Muscle of leg (tissue), 11 donors: ENCODE results near the gene TSPAN18. TPM values are rescaled to one million over a fixed set of nuclear protein-coding genes. Genes with fewer than 3 reads are reported as not detected.
A peak's percentile ranks its signal among the peaks of the same experiment; 100 is the strongest.

ENCODE experiments used
- DNase-seq: peaks from one replicate; pipeline ENCODE4 v3.0.0; 2013
- H3K27ac ChIP-seq: one replicate; pipeline ENCODE4 v1.5.1; 2013; ENCODE audit warnings: mild to moderate bottlenecking, low read length, control low read depth
- H3K27me3 ChIP-seq: one replicate; pipeline ENCODE4 v1.6.1; 2013; ENCODE audit warnings: low read length; ENCODE audit not compliant: control insufficient read depth, insufficient read depth
- H3K36me3 ChIP-seq: one replicate; pipeline ENCODE4 v1.6.1; 2013; ENCODE audit warnings: low read length; ENCODE audit not compliant: control insufficient read depth, insufficient read depth
- H3K4me1 ChIP-seq: one replicate; pipeline ENCODE4 v1.6.1; 2013; ENCODE audit warnings: low read length; ENCODE audit not compliant: control insufficient read depth, insufficient read depth
- H3K4me3 ChIP-seq: one replicate; pipeline ENCODE4 v1.5.1; 2013; ENCODE audit warnings: low read length, control low read depth
- H3K9me3 ChIP-seq: replicated peaks from 2 replicates; pipeline ENCODE4 v1.6.1; 2013; ENCODE audit warnings: low read depth, low read length; ENCODE audit not compliant: control insufficient read depth
- WGBS: methylation state at CpG from one replicate; pipeline ENCODE4 v1.1.5; 2013; ENCODE audit warnings: missing lambda C conversion rate; ENCODE audit not compliant: insufficient coverage; 5-methylcytosine and 5-hydroxymethylcytosine counted together
- polyA plus RNA-seq, 8 donors: library from polyadenylated mRNA; unstranded; fragments of 120-200 nt; gene quantifications; one replicate each; pipeline versions ENCODE4 v1.2.1 to v1.2.3, GENCODE V29; 2013; ENCODE audit warnings: inconsistent platforms in 1 of 8, low replicate concordance in 1 of 8; ENCODE audit not compliant: insufficient read length in 8 of 8, insufficient read depth in 1 of 8
- total RNA-seq: library from RNA; stranded (reverse); fragments of 120-200 nt; gene quantifications from one replicate; pipeline ENCODE4 v1.2.4, GENCODE V29; 2013

Gene TSPAN18
- total and polyA plus RNA-seq, 9 donors, result 15.2 to 63.9 (median 44.0) TPM

- H3K27ac ChIP-seq, result no peak overlapping the region
- no peak overlapping the region for H3K4me3 ChIP-seq
- H3K9me3 ChIP-seq, result peaks cover 2% of the 10 kb centered on the region
- H3K36me3 ChIP-seq, result no peaks in the 10 kb centered on the region
- no peak for DNase-seq
- peaks cover 11% of the 10 kb centered on the region for H3K27me3 ChIP-seq
- peaks cover 23% of the 10 kb centered on the region for H3K4me1 ChIP-seq
- WGBS, result no CpG with 5 or more reads among the region's 2 CpGs
Measured at GRCh38 chr11:44733877-44734276, 7.1 kb downstream of the TSPAN18 start.

GRCh38 chr11:44734843-44735381, 8.2 kb downstream of the TSPAN18 start:
- Histone ChIP-seq H3K4me3 (no peak overlapping the region), H3K9me3 (peaks cover 2% of the 10 kb centered on the region), H3K27me3 (peaks cover 6% of the 10 kb centered on the region), H3K36me3 (no peaks in the 10 kb centered on the region), H3K27ac (no peak overlapping the region), H3K4me1 (peaks cover 20% of the 10 kb centered on the region)
- WGBS, result 60% methylated on average over 3 of the region's 7 CpGs
- DNase-seq, result no peak

GRCh38 chr11:44736791-44737190, 10.0 kb downstream of the TSPAN18 start:
- DNase-seq, result no peak
- H3K4me1 ChIP-seq, result peaks cover 22% of the 10 kb centered on the region
- no peak overlapping the region for H3K4me3 ChIP-seq
- WGBS, result no CpG with 5 or more reads among the region's 2 CpGs
- peaks cover 4% of the 10 kb centered on the region for H3K27me3 ChIP-seq
- no peak overlapping the region for H3K27ac ChIP-seq
- H3K36me3 ChIP-seq, result no peaks in the 10 kb centered on the region
- peaks cover 2% of the 10 kb centered on the region for H3K9me3 ChIP-seq

- Histone ChIP-seq H3K4me3 (no peak overlapping the region), H3K4me1 (peaks cover 19% of the 10 kb centered on the region), H3K36me3 (no peaks in the 10 kb centered on the region), H3K27ac (no peak overlapping the region), H3K9me3 (peaks cover 2% of the 10 kb centered on the region), H3K27me3 (peaks cover 4% of the 10 kb centered on the region)
- no peak for DNase-seq
- 49% methylated on average over 8 of the region's 11 CpGs for WGBS
Measured at GRCh38 chr11:44737245-44738085, 10.7 kb downstream of the TSPAN18 start.

GRCh38 chr11:44738791-44739190, 12.0 kb downstream of the TSPAN18 start:
- no peak for DNase-seq
- H3K4me3 ChIP-seq, result no peak overlapping the region
- no peak overlapping the region for H3K27ac ChIP-seq
- H3K36me3 ChIP-seq, result no peaks in the 10 kb centered on the region
- H3K9me3 ChIP-seq, result no peaks in the 10 kb centered on the region
- WGBS, result no CpG with 5 or more reads among the region's 5 CpGs
- peaks cover 4% of the 10 kb centered on the region for H3K27me3 ChIP-seq
- peaks cover 26% of the 10 kb centered on the region for H3K4me1 ChIP-seq

GRCh38 chr11:44740967-44741366, 14.2 kb downstream of the TSPAN18 start:
- Histone ChIP-seq H3K9me3 (no peaks in the 10 kb centered on the region), H3K27ac (no peak overlapping the region), H3K4me3 (no peak overlapping the region), H3K27me3 (peaks cover 4% of the 10 kb centered on the region), H3K36me3 (no peaks in the 10 kb centered on the region), H3K4me1 (peaks cover 37% of the 10 kb centered on the region)
- DNase-seq, result no peak
- WGBS, result 60% methylated on average over 2 of the region's 8 CpGs

- Histone ChIP-seq H3K27me3 (peaks cover 4% of the 10 kb centered on the region), H3K9me3 (no peaks in the 10 kb centered on the region), H3K36me3 (no peaks in the 10 kb centered on the region), H3K27ac (no peak overlapping the region), H3K4me1 (peaks cover 46% of the 10 kb centered on the region), H3K4me3 (no peak overlapping the region)
- WGBS, result no CpG with 5 or more reads among the region's 4 CpGs
- DNase-seq, result no peak
Measured at GRCh38 chr11:44741976-44742375, 15.2 kb downstream of the TSPAN18 start.

GRCh38 chr11:44742508-44743246, 15.9 kb downstream of the TSPAN18 start:
- Histone ChIP-seq H3K9me3 (no peaks in the 10 kb centered on the region), H3K27ac (peak overlapping the region; percentile 89), H3K4me3 (no peak overlapping the region), H3K4me1 (peaks cover 52% of the 10 kb centered on the region), H3K36me3 (no peaks in the 10 kb centered on the region), H3K27me3 (peaks cover 4% of the 10 kb centered on the region)
- 72% methylated on average over 4 of the region's 11 CpGs for WGBS
- no peak for DNase-seq

- 68% methylated on average over 11 of the region's 12 CpGs for WGBS
Measured at GRCh38 chr11:44743326-44743725, 16.6 kb downstream of the TSPAN18 start.

GRCh38 chr11:44743959-44744557, 17.3 kb downstream of the TSPAN18 start:
- H3K27ac ChIP-seq, result peak overlapping the region; percentile 89

More at GRCh38 chr11:44743326-44743725, 16.6 kb downstream of the TSPAN18 start:
- Histone ChIP-seq H3K9me3 (no peaks in the 10 kb centered on the region), H3K36me3 (no peaks in the 10 kb centered on the region), H3K4me1 (peaks cover 54% of the 10 kb centered on the region), H3K4me3 (no peak overlapping the region), H3K27me3 (peaks cover 4% of the 10 kb centered on the region), H3K27ac (peak overlapping the region; percentile 89)
- no peak for DNase-seq

More at GRCh38 chr11:44743959-44744557, 17.3 kb downstream of the TSPAN18 start:
- Histone ChIP-seq H3K36me3 (no peaks in the 10 kb centered on the region), H3K9me3 (no peaks in the 10 kb centered on the region), H3K4me3 (no peak overlapping the region), H3K27me3 (no peaks in the 10 kb centered on the region), H3K4me1 (peaks cover 54% of the 10 kb centered on the region)
- DNase-seq, result peak; percentile 96
- WGBS, result 45% methylated on average over 5 of the region's 5 CpGs
